IMR-90 (cell line): Measurements from ENCODE around the gene NTM. TPM values are rescaled to one million over a fixed set of nuclear protein-coding genes. Genes with fewer than 3 reads are reported as not detected.

Experiments used
- ATAC-seq: fragments of 200-7000 bp; cut with Tn5 transposase; 2 replicates; pipeline ENCODE4 v1.9.1; 2020; ENCODE audit warnings: low read depth, mild to moderate bottlenecking, moderate library complexity
- BruUV-seq: library from RNA; stranded (reverse); fragments of 400-500 nt; replicated peaks from 2 replicates; lab custom pipeline; 2021; lab: Mats Ljungman, UMichigan
- CTCF ChIA-PET: fragments of 300-600 bp; formaldehyde crosslinking; extraction: SDS; loops from one replicate; lab custom pipeline; 2021; ENCODE audit warnings: antibody characterized with exemption; lab: Yijun Ruan, JAX
- POLR2A ChIA-PET: fragments of 300-600 bp; sonication (Branson Sonifier 250); formaldehyde crosslinking; loops from one replicate; lab custom pipeline; 2022; ENCODE audit warnings: antibody characterized with exemption; ENCODE audit not compliant: unreplicated experiment; lab: Charles Lee
- DNase-seq: peaks from one replicate; pipeline ENCODE4 v3.0.0; 2013
- H2AFZ ChIP-seq: replicated peaks from 2 replicates; pipeline ENCODE3; 2013; ENCODE audit warnings: low read length, mild to moderate bottlenecking; ENCODE audit not compliant: poor library complexity
- H2AK5ac ChIP-seq: 2 replicates; pipeline ENCODE4 v1.6.1; 2013; ENCODE audit warnings: low read depth, low read length, inconsistent platforms
- H2AK9ac ChIP-seq: replicated peaks from 2 replicates; pipeline ENCODE3; 2013; ENCODE audit warnings: mild to moderate bottlenecking, low read depth, low read length, moderate library complexity; ENCODE audit not compliant: poor library complexity
- H2BK120ac ChIP-seq: 2 replicates; pipeline ENCODE4 v1.6.1; 2013; ENCODE audit warnings: low read depth, low read length, inconsistent platforms
- H2BK15ac ChIP-seq: 3 replicates; pipeline ENCODE4 v1.6.1; 2013; ENCODE audit warnings: low read depth, low read length, inconsistent platforms
- H2BK20ac ChIP-seq: 2 replicates; pipeline ENCODE4 v1.6.1; 2013; ENCODE audit warnings: low read depth, mild to moderate bottlenecking, inconsistent platforms, low read length, moderate library complexity
- H2BK5ac ChIP-seq: 2 replicates; pipeline ENCODE4 v1.6.1; 2013; ENCODE audit warnings: mild to moderate bottlenecking, low read depth, low read length, inconsistent platforms; ENCODE audit not compliant: poor library complexity, severe bottlenecking
- H3K14ac ChIP-seq: replicated peaks from 2 replicates; pipeline ENCODE4 v1.6.1; 2013; ENCODE audit warnings: low read depth, low read length, inconsistent platforms
- H3K18ac ChIP-seq: 2 replicates; pipeline ENCODE4 v1.6.1; 2013; ENCODE audit warnings: low read depth, low read length, control low read depth
- H3K23ac ChIP-seq: 2 replicates; pipeline ENCODE4 v1.6.1; 2013; ENCODE audit warnings: low read depth, low read length, inconsistent platforms
- H3K27ac ChIP-seq: 2 replicates; pipeline ENCODE4 v1.5.1; 2013; ENCODE audit warnings: mild to moderate bottlenecking, control low read depth, low read length; ENCODE audit not compliant: insufficient read depth
- H3K27me3 ChIP-seq: 2 replicates; pipeline ENCODE4 v1.6.1; 2013; ENCODE audit warnings: low read length; ENCODE audit not compliant: control insufficient read depth, insufficient read depth
- H3K36me3 ChIP-seq: 2 replicates; pipeline ENCODE4 v1.6.1; 2013; ENCODE audit warnings: low read length, mixed read lengths; ENCODE audit not compliant: control insufficient read depth, insufficient read depth
- H3K4ac ChIP-seq: 2 replicates; pipeline ENCODE4 v1.6.1; 2013; ENCODE audit warnings: low read depth, low read length, inconsistent platforms
- H3K4me1 ChIP-seq: 2 replicates; pipeline ENCODE4 v1.6.1; 2013; ENCODE audit warnings: low read length, mixed read lengths; ENCODE audit not compliant: control insufficient read depth, insufficient read depth
- H3K4me2 ChIP-seq: 2 replicates; pipeline ENCODE4 v1.6.1; 2013; ENCODE audit warnings: low read depth, mild to moderate bottlenecking, control low read depth, low read length, moderate library complexity
- H3K4me3 ChIP-seq: 2 replicates; pipeline ENCODE4 v1.5.1; 2013; ENCODE audit warnings: low read depth, mild to moderate bottlenecking, control low read depth, low read length, moderate library complexity; ENCODE audit not compliant: insufficient read depth
- H3K56ac ChIP-seq: 2 replicates; pipeline ENCODE4 v1.6.1; 2013; ENCODE audit warnings: low read length, inconsistent platforms; ENCODE audit not compliant: insufficient read depth; ENCODE audit errors: extremely low read depth
- H3K79me1 ChIP-seq, 2 experiments: 2 replicates each; pipeline ENCODE4 v1.6.1; 2013; ENCODE audit warnings: low read length in 2 of 2, inconsistent platforms in 1 of 2, low read depth in 1 of 2
- H3K9ac ChIP-seq: 2 replicates; pipeline ENCODE4 v1.6.1; 2013; ENCODE audit warnings: low read depth, low read length, control low read depth
- H3K9me1 ChIP-seq: 2 replicates; pipeline ENCODE4 v1.6.1; 2013; ENCODE audit warnings: low read length, inconsistent platforms; ENCODE audit not compliant: insufficient read depth
- H3K9me3 ChIP-seq: 2 replicates; pipeline ENCODE4 v1.6.1; 2013; ENCODE audit warnings: low read length; ENCODE audit not compliant: control insufficient read depth, insufficient read depth
- H4K20me1 ChIP-seq: 2 replicates; pipeline ENCODE4 v1.6.1; 2013; ENCODE audit warnings: low read length, inconsistent platforms; ENCODE audit not compliant: insufficient read depth
- H4K5ac ChIP-seq: 2 replicates; pipeline ENCODE4 v1.6.1; 2013; ENCODE audit warnings: mild to moderate bottlenecking, low read depth, low read length, control low read depth
- H4K8ac ChIP-seq, 2 experiments: 2 replicates each; pipeline ENCODE4 v1.6.1; 2013; ENCODE audit warnings: low read depth in 2 of 2, low read length in 2 of 2, control low read depth in 1 of 2, inconsistent platforms in 1 of 2
- H4K91ac ChIP-seq: 2 replicates; pipeline ENCODE4 v1.6.1; 2013; ENCODE audit warnings: low read depth, low read length, inconsistent platforms; ENCODE audit not compliant: insufficient read depth
- BHLHE40 ChIP-seq: fragments of 150-350 bp; IDR thresholded peaks from 2 replicates; pipeline ENCODE4 v1.6.1; 2016; ENCODE audit warnings: mild to moderate bottlenecking, low read depth, low read length
- CEBPB ChIP-seq: IDR thresholded peaks from 2 replicates; pipeline ENCODE4 v1.6.1; 2012; ENCODE audit warnings: low read depth, low read length, improper control_type of control experiment
- CHD1 ChIP-seq: IDR thresholded peaks from 2 replicates; pipeline ENCODE4 v1.6.1; 2012; ENCODE audit warnings: low read depth, low read length, improper control_type of control experiment
- CTCF ChIP-seq: conservative IDR thresholded peaks from 2 replicates; pipeline ENCODE4 v1.5.1; 2012; ENCODE audit warnings: mild to moderate bottlenecking, low read depth, low read length, improper control_type of control experiment
- FOS ChIP-seq: fragments of 150-350 bp; IDR thresholded peaks from 2 replicates; pipeline ENCODE4 v1.6.1; 2016; ENCODE audit warnings: low read depth, low read length
- MAFK ChIP-seq: IDR thresholded peaks from 2 replicates; pipeline ENCODE4 v1.6.1; 2012; ENCODE audit warnings: low read depth, low read length, improper control_type of control experiment
- MAZ ChIP-seq: IDR thresholded peaks from 2 replicates; pipeline ENCODE4 v1.6.1; 2012; ENCODE audit warnings: low read depth, mild to moderate bottlenecking, low read length, improper control_type of control experiment, moderate library complexity, borderline replicate concordance
- MXI1 ChIP-seq: IDR thresholded peaks from 2 replicates; pipeline ENCODE4 v1.6.1; 2012; ENCODE audit warnings: low read depth, mild to moderate bottlenecking, low read length, moderate library complexity, borderline replicate concordance
- NFE2L2 ChIP-seq: fragments of 150-350 bp; IDR thresholded peaks from 2 replicates; pipeline ENCODE4 v1.6.1; 2016; ENCODE audit warnings: low read depth, mild to moderate bottlenecking, low read length
- POLR2A ChIP-seq: IDR thresholded peaks from 2 replicates; pipeline ENCODE4 v1.6.1; 2012; ENCODE audit warnings: mild to moderate bottlenecking, low read depth, low read length
- RAD21 ChIP-seq: IDR thresholded peaks from 2 replicates; pipeline ENCODE4 v1.6.1; 2012; ENCODE audit warnings: low read length, improper control_type of control experiment
- RCOR1 ChIP-seq: IDR thresholded peaks from 2 replicates; pipeline ENCODE4 v1.6.1; 2012; ENCODE audit warnings: mild to moderate bottlenecking, low read length, improper control_type of control experiment; ENCODE audit not compliant: insufficient replicate concordance
- RFX5 ChIP-seq: IDR thresholded peaks from 2 replicates; pipeline ENCODE4 v1.8.0; 2012; ENCODE audit warnings: low read depth, mild to moderate bottlenecking, low read length, moderate library complexity
- SMC3 ChIP-seq: fragments of 150-350 bp; IDR thresholded peaks from 2 replicates; pipeline ENCODE4 v1.6.1; 2016; ENCODE audit warnings: low read depth, mild to moderate bottlenecking, antibody characterized with exemption, low read length, moderate library complexity
- USF2 ChIP-seq: fragments of 150-350 bp; IDR thresholded peaks from 2 replicates; pipeline ENCODE4 v1.6.1; 2017; ENCODE audit warnings: mild to moderate bottlenecking, antibody characterized with exemption, low read length, low read depth
- WGBS, 2 experiments: methylation state at CpG; one replicate each; pipeline versions ENCODE4 v1.1.5 to v1.1.7; 2013; ENCODE audit warnings: missing lambda C conversion rate in 2 of 2; ENCODE audit not compliant: insufficient read length in 1 of 2; ENCODE audit errors: extremely low coverage in 2 of 2; 5-methylcytosine and 5-hydroxymethylcytosine counted together
- dilution Hi-C: fragments of 300-500 bp; cut with HindIII; formaldehyde crosslinking; loops from one replicate; pipeline ENCODE4 v1.14.3; 2018; ENCODE audit warnings: low sequenced_read_pairs; ENCODE audit not compliant: unreplicated experiment
- in situ Hi-C: fragments of 300-500 bp; cut with MboI; formaldehyde crosslinking; loops from 3 replicates; pipeline ENCODE4 v1.14.3; 2019; ENCODE audit warnings: low sequenced_read_pairs, inconsistent platforms, mixed read lengths
- intact Hi-C: fragments of 100-400 bp; cut with micrococcal nuclease; formaldehyde crosslinking; loops from 2 replicates; pipeline ENCODE4 v1.10.0; 2022
- polyA plus RNA-seq, 3 experiments: library from polyadenylated mRNA; depleted of rRNA; stranded (reverse); fragments of >200 nt; gene quantifications; 2 replicates each; pipeline ENCODE4 v1.2.3, GENCODE V29; 2012; ENCODE audit warnings: low replicate concordance in 1 of 3
- total RNA-seq: library from RNA; depleted of rRNA; stranded (reverse); fragments of >200 nt; gene quantifications from 2 replicates; pipeline ENCODE4 v1.2.3, GENCODE V29; 2012
- TF ChIP-seq, protein P1 (sequence below): fragments of 150-350 bp; IDR thresholded peaks from 2 replicates; pipeline ENCODE4 v1.6.1; 2016; ENCODE audit warnings: low read depth, mild to moderate bottlenecking, low read length, moderate library complexity, borderline replicate concordance

The NTM gene
- total and polyA plus RNA-seq, 2 of the 4 experiments (the other 2 are of a cell fraction): 19.5 to 25.5 TPM

- Histone ChIP-seq H3K27me3 (no peaks in the 10 kb centered on the region), H2BK120ac (no peak overlapping the region), H3K4ac (no peak overlapping the region), H2BK5ac (no peak overlapping the region), H3K14ac (no peak overlapping the region), H2AK9ac (no peak overlapping the region), H2AK5ac (no peak overlapping the region), H4K91ac (no peak overlapping the region), H4K20me1 (no peaks in the 10 kb centered on the region), H4K8ac (no peak overlapping the region), H3K18ac (no peak overlapping the region), H3K79me1 (no peaks in the 10 kb centered on the region), H3K4me2 (no peak overlapping the region), H3K4me3 (no peak overlapping the region), H2AFZ (no peak overlapping the region), H3K27ac (no peak overlapping the region), H3K56ac (no peak overlapping the region), H2BK15ac (no peak overlapping the region), H3K9me3 (no peaks in the 10 kb centered on the region), H3K9me1 (peaks cover 11% of the 10 kb centered on the region; the same call in 1 of the 2 replicates), H3K23ac (no peak overlapping the region), H3K36me3 (no peaks in the 10 kb centered on the region), H3K4me1 (no peaks in the 10 kb centered on the region), H3K9ac (no peak overlapping the region), H2BK20ac (no peak overlapping the region), H4K5ac (no peak overlapping the region)
- in situ Hi-C loops (no loop called here), intact Hi-C loops (no loop called here), dilution Hi-C loops (no loop called here)
- ChIA-PET CTCF (no interaction called here), POLR2A (no interaction called here)
- ATAC-seq (no peak), DNase-seq (peak; percentile 4)
- BruUV-seq: no TSS peak
- WGBS, 2 experiments: 100% methylated on average over 2 of the region's 15 CpGs; no CpG with 5 or more reads in 1 of the 2 experiments
- TF ChIP-seq CEBPB (no peak), SMC3 (no peak), RAD21 (no peak), RFX5 (no peak), BHLHE40 (no peak), MAFK (no peak), USF2 (no peak), MXI1 (no peak), RCOR1 (no peak), CHD1 (no peak), CTCF (no peak), MAZ (no peak), NFE2L2 (no peak), FOS (no peak), POLR2A (no peak)
- TF ChIP-seq, protein P1, sequence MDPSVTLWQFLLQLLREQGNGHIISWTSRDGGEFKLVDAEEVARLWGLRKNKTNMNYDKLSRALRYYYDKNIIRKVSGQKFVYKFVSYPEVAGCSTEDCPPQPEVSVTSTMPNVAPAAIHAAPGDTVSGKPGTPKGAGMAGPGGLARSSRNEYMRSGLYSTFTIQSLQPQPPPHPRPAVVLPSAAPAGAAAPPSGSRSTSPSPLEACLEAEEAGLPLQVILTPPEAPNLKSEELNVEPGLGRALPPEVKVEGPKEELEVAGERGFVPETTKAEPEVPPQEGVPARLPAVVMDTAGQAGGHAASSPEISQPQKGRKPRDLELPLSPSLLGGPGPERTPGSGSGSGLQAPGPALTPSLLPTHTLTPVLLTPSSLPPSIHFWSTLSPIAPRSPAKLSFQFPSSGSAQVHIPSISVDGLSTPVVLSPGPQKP: no peak
Measured at GRCh38 chr11:132334769-132335280, 964.4 kb downstream of the NTM start.
